ENCODE measurements around the gene TPCN2. TPM values are rescaled to one million over a fixed set of nuclear protein-coding genes. Genes with fewer than 3 reads are reported as not detected.

TPCN2 gene
- total RNA-seq, 1 experiment from 2014 or later: 15.2 TPM

- TF ChIP-seq EGR1 (IDR thresholded peaks at IDR 0.05; ENCODE audit: low read depth): no peak
Observed at GRCh38 chr11:69057801-69058200, 9.1 kb downstream of the TPCN2 start (continued).

DNA sequence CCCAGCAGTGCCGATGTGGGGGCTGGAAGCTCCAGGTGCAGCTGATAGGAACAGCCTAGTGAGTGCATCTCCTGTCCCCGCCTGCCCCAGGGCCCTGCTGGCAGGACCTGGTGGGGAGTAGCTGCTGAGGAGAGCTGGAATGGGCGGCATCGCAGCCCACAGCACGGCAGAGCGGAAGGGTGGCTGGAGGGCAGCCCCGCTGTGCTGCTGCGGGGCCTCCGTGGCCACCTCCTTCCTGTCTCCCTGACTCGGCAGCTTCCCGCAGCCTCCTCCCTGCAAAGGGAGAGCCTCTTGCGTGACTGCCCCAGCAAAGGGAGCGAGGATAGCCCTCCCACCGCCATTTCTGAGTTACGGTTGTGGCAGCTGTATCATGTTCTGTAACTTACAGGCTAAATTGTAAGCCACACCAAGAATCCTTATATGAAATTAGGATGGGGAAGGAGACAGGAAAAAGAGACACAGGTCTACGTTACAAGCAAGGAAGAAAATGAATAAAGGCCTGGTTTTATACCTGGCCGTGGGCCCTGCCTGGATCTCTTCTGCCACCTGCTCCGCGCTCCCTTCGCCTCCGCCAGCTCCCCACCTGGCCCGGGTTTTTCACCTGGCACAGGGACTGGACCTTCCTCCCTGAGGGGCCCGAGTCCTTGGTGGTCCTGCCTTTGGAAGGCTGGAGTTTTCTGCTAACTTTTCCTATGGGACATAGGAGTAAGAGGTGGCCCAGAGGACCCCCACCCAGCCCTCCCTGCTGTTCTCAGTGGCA is 10.0 kb downstream of the TPCN2 start:
- H3K9ac ChIP-seq (ENCODE audit: low read length): no peak overlapping the region
- H3K27ac ChIP-seq (ENCODE audit: low read depth, low read length): no peak overlapping the region
- DNase-seq (ENCODE audit: low read depth, low spot score) (no peak), ATAC-seq (no peak)
- H3K9me3 ChIP-seq (ENCODE audit: control insufficient read depth in 1 of 2, insufficient read depth in 1 of 2, low read depth in 1 of 2, low read length in 2 of 2): no peaks in the 10 kb centered on the region
- no peaks in the 10 kb centered on the region for H3K4me1 ChIP-seq (ENCODE audit: control insufficient read depth in 1 of 2, insufficient read depth in 2 of 2, low read length in 2 of 2)
- no peak overlapping the region for H3K4me2 ChIP-seq (ENCODE audit: low read length)
- no TSS peak for BruUV-seq (replicated peaks)
- TF ChIP-seq ELF1 (IDR thresholded peaks at IDR 0.05; ENCODE audit: borderline replicate concordance, low read depth) (no peak), JUND (IDR thresholded peaks at IDR 0.05) (no peak), ZNF274 (IDR thresholded peaks at IDR 0.05; ENCODE audit: low read depth, low read length) (no peak)
- H3K36me3 ChIP-seq (ENCODE audit: control insufficient read depth in 1 of 2, insufficient read depth in 2 of 2, low read length in 2 of 2): no peaks in the 10 kb centered on the region; a peak in 1 of 4 replicates
- H4K20me1 ChIP-seq (ENCODE audit: insufficient read depth): no peaks in the 10 kb centered on the region
- peaks cover 3% of the 10 kb centered on the region; the same call in 1 of the 2 replicates for H3K79me2 ChIP-seq (ENCODE audit: insufficient read depth, low read length)
- CTCF ChIA-PET: no interaction called here
- H3K27me3 ChIP-seq (ENCODE audit: insufficient read depth, low read length): no peaks in the 10 kb centered on the region
- H3K9me2 ChIP-seq (ENCODE audit: insufficient read depth): no peaks in the 10 kb centered on the region
- H2AFZ ChIP-seq (ENCODE audit: low read depth, low read length, poor library complexity, severe bottlenecking): no peak overlapping the region
- POLR2A ChIA-PET: no interaction called here
- no peak overlapping the region for H3K4me3 ChIP-seq (replicated peaks in 1 of 2; ENCODE audit: low read depth in 1 of 2, low read length in 2 of 2)
- RAD21 ChIA-PET (ENCODE audit: low non-redundant PET in 1 of 2, low total read pairs in 2 of 2, uncharacterized antibody in 2 of 2, unreplicated experiment in 2 of 2): no interaction called here
- intact Hi-C loops (cut with micrococcal nuclease): no loop called here

- Histone ChIP-seq H4K20me1 (ENCODE audit: insufficient read depth) (no peaks in the 10 kb centered on the region), H3K9me3 (ENCODE audit: control insufficient read depth in 1 of 2, insufficient read depth in 1 of 2, low read depth in 1 of 2, low read length in 2 of 2) (no peaks in the 10 kb centered on the region), H3K36me3 (ENCODE audit: control insufficient read depth in 1 of 2, insufficient read depth in 2 of 2, low read length in 2 of 2) (no peaks in the 10 kb centered on the region; a peak in 1 of 4 replicates), H3K27me3 (ENCODE audit: insufficient read depth, low read length) (no peaks in the 10 kb centered on the region), H3K79me2 (ENCODE audit: insufficient read depth, low read length) (no peaks in the 10 kb centered on the region), H3K4me1 (ENCODE audit: control insufficient read depth in 1 of 2, insufficient read depth in 2 of 2, low read length in 2 of 2) (no peaks in the 10 kb centered on the region), H3K4me2 (ENCODE audit: low read length) (no peak overlapping the region), H3K9me2 (ENCODE audit: insufficient read depth) (no peaks in the 10 kb centered on the region), H3K4me3 (replicated peaks in 1 of 2; ENCODE audit: low read depth in 1 of 2, low read length in 2 of 2) (no peak overlapping the region), H3K27ac (ENCODE audit: low read depth, low read length) (no peak overlapping the region), H3K9ac (ENCODE audit: low read length) (no peak overlapping the region), H2AFZ (ENCODE audit: low read depth, low read length, poor library complexity, severe bottlenecking) (no peak overlapping the region)
- no peak for TF ChIP-seq FOSL1 (IDR thresholded peaks at IDR 0.05; ENCODE audit: low read depth)
- no peak for TF ChIP-seq POLR2A (IDR thresholded peaks at IDR 0.05; ENCODE audit: borderline replicate concordance, extremely low read depth, insufficient read depth, insufficient read length)
- TF ChIP-seq ZFX (IDR thresholded peaks at IDR 0.05): no peak
- no peak for TF ChIP-seq POLR2AphosphoS5 (IDR thresholded peaks at IDR 0.05; ENCODE audit: low read depth, low read length)
- TF ChIP-seq EZH2phosphoT487 (IDR thresholded peaks at IDR 0.05; ENCODE audit: borderline replicate concordance): no peak
- TF ChIP-seq SRF (IDR thresholded peaks at IDR 0.05; ENCODE audit: low read depth): no peak
- no TSS peak for BruUV-seq (replicated peaks)
- intact Hi-C loops (cut with micrococcal nuclease): no loop called here
- DNase-seq (ENCODE audit: low read depth, low spot score) (no peak), ATAC-seq (no peak)
- ChIA-PET POLR2A (no interaction called here), RAD21 (ENCODE audit: low non-redundant PET in 1 of 2, low total read pairs in 2 of 2, uncharacterized antibody in 2 of 2, unreplicated experiment in 2 of 2) (no interaction called here), CTCF (no interaction called here)
Observed at GRCh38 chr11:69059429-69059828, 10.7 kb downstream of the TPCN2 start.
